ENCODE data around the gene SPTBN2.
"Not testable (repeated sequence)": the region's sequence is repeated elsewhere in the genome, so short reads cannot be mapped to it uniquely, and the experiment has no call there.

The SPTBN2 gene

GRCh38 chr11:66728693-66729385 is at the start of gene SPTBN2:
TSS of gene SPTBN2 (minus strand) at chr11:66729216. CDS start at chr11:66721240, 7,976 bp downstream.
- DNase-seq, result no peak

GRCh38 chr11:66768818-66769217 is 39.8 kb upstream of the SPTBN2 start:
- no peak for DNase-seq

GRCh38 chr11:66768088-66768521 is 39.1 kb upstream of the SPTBN2 start:
- no peak for DNase-seq

GRCh38 chr11:66767666-66768065 is 38.6 kb upstream of the SPTBN2 start:
- no peak for DNase-seq

- DNase-seq, result no peak
Measured at GRCh38 chr11:66766681-66767080, 37.7 kb upstream of the SPTBN2 start.

- no peak for DNase-seq
Measured at GRCh38 chr11:66762088-66762487, 33.1 kb upstream of the SPTBN2 start.

GRCh38 chr11:66752148-66752547 is 23.1 kb upstream of the SPTBN2 start:
- DNase-seq, result no peak

DNA sequence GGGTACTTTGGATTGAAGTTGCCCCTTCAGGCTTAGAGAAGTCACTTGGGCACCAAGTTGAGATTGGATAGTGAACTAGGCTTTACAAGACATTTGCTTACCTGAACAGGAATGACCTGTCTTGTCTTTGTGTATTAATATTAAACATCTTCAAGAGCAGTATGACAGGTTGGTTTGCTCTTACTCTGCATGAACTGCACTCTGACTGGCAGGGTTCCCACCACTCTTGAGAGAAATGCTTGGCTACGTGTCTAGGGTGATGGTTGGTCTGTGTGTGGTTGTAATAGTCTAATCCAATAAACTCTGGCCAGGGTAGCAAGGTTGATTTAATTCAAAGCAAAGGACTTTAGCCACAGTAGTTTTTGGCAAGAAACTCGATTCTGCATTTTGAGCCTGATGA is 20.1 kb upstream of the SPTBN2 start:
- no peak for DNase-seq

GRCh38 chr11:66747480-66747879 is 18.5 kb upstream of the SPTBN2 start:
- no peak for DNase-seq

GRCh38 chr11:66745356-66746235 is 16.6 kb upstream of the SPTBN2 start:
- DNase-seq, result peak; percentile 37

DNA sequence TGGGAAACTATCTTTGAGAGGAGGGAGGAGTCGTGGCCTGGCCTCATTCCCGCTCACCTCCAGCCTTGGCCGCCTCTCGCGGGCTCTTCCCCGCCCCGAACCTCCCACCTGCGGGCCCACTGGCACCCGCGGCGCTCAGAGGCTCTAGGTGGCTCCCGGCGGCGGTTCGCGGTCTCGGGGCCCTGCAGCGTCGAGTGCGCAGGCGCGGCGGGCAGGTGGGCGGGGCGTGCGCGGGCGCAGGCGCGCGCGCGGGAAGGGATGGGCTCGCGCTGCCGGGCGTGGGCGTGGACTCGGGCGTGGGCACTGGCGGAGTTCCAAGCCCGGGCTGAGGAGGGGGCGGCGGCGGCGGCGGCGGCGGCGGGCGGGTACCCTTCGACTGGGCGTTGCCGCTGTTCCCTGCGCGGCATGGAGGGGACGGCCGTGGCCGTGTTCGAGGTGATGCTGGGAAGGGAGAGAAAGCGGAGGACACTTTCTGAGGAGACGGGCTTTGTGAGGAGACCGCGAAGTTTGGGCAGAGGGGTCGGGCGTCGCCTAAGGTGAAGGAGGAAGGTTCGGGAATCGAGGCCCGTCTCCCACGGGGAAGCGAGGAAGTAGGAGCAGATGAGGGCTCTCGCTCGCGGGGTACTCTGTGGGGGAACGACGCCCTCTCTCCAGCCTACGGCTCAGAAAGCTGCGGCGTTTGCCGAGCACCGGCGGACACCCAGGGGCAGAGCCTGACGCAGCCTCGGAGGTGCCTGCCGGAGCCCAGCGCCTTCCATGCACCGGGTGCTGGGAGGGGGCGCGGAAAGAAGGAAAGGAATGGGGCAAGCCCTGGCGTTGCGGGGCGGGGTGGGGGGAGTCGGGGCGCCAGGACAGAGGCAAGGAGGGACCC is 15.7 kb upstream of the SPTBN2 start:
- DNase-seq, result peak; percentile 85

GRCh38 chr11:66743271-66743968 is 14.4 kb upstream of the SPTBN2 start:
- DNase-seq, result no peak

GRCh38 chr11:66741153-66741552 is 12.1 kb upstream of the SPTBN2 start:
- DNase-seq, result no peak

GRCh38 chr11:66739983-66740382 is 11.0 kb upstream of the SPTBN2 start:
- DNase-seq, result no peak

DNA sequence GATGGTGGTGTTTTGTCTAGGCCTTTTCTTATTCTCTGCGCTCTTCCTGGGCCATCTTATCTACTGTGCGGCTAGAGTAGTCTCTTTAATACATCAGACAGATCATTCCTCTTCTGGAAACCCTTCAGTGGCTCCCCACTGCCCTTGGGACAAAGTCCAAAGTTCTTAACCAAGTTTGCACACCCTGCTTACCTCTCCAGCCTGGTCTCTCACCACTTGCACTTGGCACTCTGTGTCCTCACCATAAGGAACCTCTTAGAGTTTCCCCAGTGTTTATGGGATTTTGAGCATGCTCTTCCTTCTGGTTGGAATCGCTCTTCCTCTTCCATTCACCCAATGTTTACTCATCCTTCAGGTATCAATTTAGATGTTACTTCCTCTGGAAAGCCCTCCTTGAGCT is 5.2 kb upstream of the SPTBN2 start:
- no peak for DNase-seq

DNA sequence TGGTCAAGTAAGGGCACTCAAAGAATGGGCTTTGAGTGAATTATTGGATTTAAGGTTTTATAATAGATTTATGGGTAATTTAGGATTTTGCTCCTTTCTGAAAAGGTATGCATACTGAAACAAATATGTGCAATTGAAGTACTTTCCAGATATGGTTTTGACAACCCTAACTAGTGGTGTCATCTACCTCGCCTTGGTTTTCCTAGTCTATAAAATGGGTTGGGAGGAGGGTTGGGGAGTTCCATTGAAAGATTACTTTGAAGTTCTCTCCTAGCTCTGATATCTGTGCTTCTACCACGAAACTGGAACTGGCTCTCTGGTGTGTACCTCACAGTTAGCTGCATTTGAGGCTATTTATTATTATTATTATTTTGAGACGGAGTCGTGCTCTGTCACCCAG is 431 bp upstream of the SPTBN2 start:
- DNase-seq, result no peak

DNA sequence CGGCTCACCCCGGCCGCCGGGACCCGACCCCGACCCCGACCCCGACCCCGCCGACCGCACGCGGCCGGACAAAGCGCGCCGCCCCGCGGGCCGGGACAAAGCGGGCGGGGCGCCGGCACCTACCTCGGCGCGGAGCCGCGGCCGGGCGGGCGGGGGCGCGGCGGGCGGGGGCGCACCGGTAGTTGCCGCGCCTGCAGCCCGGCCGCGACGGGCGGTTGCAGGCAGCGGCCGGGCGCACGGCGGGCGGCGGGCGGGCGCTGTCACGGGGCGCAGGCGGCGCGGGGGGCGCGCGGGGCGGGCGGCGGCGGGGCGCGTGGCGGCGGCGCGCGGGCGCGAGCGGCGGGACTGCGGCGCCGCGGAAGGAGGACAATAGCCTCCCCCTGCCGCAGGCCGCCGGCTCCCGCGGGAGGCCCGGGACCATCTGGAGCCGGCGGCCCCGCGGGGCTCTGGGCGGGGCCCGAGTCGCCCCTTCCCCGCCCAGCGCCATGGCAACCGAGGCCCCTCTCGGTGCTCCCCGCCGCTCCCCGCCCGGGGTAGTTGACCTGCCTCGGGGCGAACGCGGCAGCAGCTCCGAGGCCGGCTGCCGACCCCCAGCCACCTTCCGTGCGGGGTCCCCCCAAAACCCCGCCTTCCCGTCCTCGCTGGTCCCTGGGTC is 851 bp downstream of the SPTBN2 start:
- no peak for DNase-seq

- DNase-seq, result no peak
Measured at GRCh38 chr11:66727282-66728037, 1.6 kb downstream of the SPTBN2 start.

GRCh38 chr11:66725647-66726046 is 3.4 kb downstream of the SPTBN2 start:
- DNase-seq, result no peak

DNA sequence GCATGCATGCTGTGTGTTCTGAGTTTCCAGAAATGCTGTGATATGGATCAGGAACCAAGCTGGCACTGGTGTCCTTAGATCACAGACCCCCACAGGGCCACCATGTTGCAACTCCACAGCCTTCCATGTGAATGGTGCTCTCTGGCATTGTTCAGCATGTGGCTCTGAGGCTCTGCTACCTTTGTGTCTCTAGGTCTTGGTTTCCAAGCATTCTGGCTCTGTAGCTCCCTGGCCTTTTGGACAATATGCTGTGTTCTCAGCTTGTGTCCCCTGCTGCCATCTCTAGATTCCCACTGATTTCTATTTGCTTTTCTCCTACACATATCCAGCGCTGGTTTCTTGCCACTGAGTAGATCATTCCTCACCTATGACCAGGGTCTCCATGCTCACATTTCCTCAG is 3.9 kb downstream of the SPTBN2 start:
- DNase-seq, result no peak

GRCh38 chr11:66724167-66724566 is 4.8 kb downstream of the SPTBN2 start:
- DNase-seq, result not testable (repeated sequence)
